Esophagus mucosa (tissue), 1 donor: ENCODE data around the gene ABCD4. TPM values are rescaled to one million over a fixed set of nuclear protein-coding genes. Genes with fewer than 3 reads are reported as not detected.

ENCODE experiments used
- total RNA-seq: library from RNA; stranded (reverse); gene quantifications from one replicate; pipeline ENCODE4 v1.2.4, GENCODE V29; 2023
- donor health status: DM: yes; HTN: yes; CAD: no.

Gene ABCD4
- total RNA-seq, 1 donor from 2014 or later: 18.1 TPM

Other genes with a start within 250 kb of the ABCD4 start
- gene ALDH6A1, start 218.5 kb downstream of the ABCD4 start, total RNA-seq: 17.0 TPM
- 3.5 TPM for gene LIN52, start 218.0 kb downstream of the ABCD4 start, total RNA-seq
- not detected for gene VSX2, start 63.5 kb downstream of the ABCD4 start, total RNA-seq
- gene VRTN, start 45.5 kb upstream of the ABCD4 start, total RNA-seq: not detected
- not detected for gene SYNDIG1L, start 123.3 kb upstream of the ABCD4 start, total RNA-seq
- 100 TPM for gene NPC2, start 190.4 kb upstream of the ABCD4 start, total RNA-seq
- 16.4 TPM for gene ISCA2, start 190.8 kb upstream of the ABCD4 start, total RNA-seq